DND-41 (cell line): Measurements from ENCODE around the gene MRM1.

ENCODE experiments used
- ATAC-seq: fragments of 200-7000 bp; cut with Tn5 transposase; 3 replicates; pipeline ENCODE4 v1.9.1; 2021; ENCODE audit warnings: low read depth; ENCODE audit not compliant: insufficient read depth
- DNase-seq: peaks from one replicate; pipeline ENCODE4 v3.0.0-alpha.2; 2020
- H2AFZ ChIP-seq: 2 replicates; pipeline ENCODE4 v1.6.0; 2012; ENCODE audit warnings: low read depth, low read length
- H3K27ac ChIP-seq: 2 replicates; pipeline ENCODE4 v1.5.1; 2012; ENCODE audit warnings: low read length, inconsistent platforms
- H3K27me3 ChIP-seq: fragments of 200-600 bp; sonication (generic); 2 replicates; pipeline ENCODE4 v1.6.0; 2012; ENCODE audit warnings: low read length, mild to moderate bottlenecking, inconsistent platforms; ENCODE audit not compliant: insufficient read depth, poor library complexity
- H3K36me3 ChIP-seq: 2 replicates; pipeline ENCODE4 v1.5.1; 2012; ENCODE audit warnings: low read length, inconsistent platforms; ENCODE audit not compliant: insufficient read depth
- H3K4me1 ChIP-seq: 2 replicates; pipeline ENCODE4 v1.5.1; 2012; ENCODE audit warnings: mild to moderate bottlenecking, low read length; ENCODE audit not compliant: insufficient read depth
- H3K4me2 ChIP-seq: 2 replicates; pipeline ENCODE4 v1.6.0; 2012; ENCODE audit warnings: mild to moderate bottlenecking, moderate library complexity, low read length, inconsistent platforms; ENCODE audit not compliant: insufficient read depth
- H3K4me3 ChIP-seq, 2 experiments: fragments of 200-600 bp in 1 of 2; shearing (Covaris generic) in 1 of 2; 2 replicates each; pipeline ENCODE4 v1.5.1; 2012 to 2016; ENCODE audit warnings: inconsistent platforms in 2 of 2, low read length in 2 of 2, mild to moderate bottlenecking in 2 of 2, low read depth in 1 of 2, moderate library complexity in 1 of 2
- H3K79me2 ChIP-seq: 2 replicates; pipeline ENCODE4 v1.6.0; 2012; ENCODE audit warnings: low read length, inconsistent platforms; ENCODE audit not compliant: insufficient read depth
- H3K9ac ChIP-seq: 2 replicates; pipeline ENCODE4 v1.6.0; 2012; ENCODE audit warnings: low read depth, mild to moderate bottlenecking, inconsistent platforms, low read length, moderate library complexity
- H3K9me3 ChIP-seq: 2 replicates; pipeline ENCODE4 v1.5.1; 2012; ENCODE audit warnings: low read length, moderate library complexity, mild to moderate bottlenecking, inconsistent platforms; ENCODE audit not compliant: insufficient read depth, severe bottlenecking
- H4K20me1 ChIP-seq: 2 replicates; pipeline ENCODE4 v1.6.0; 2012; ENCODE audit warnings: low read length; ENCODE audit not compliant: insufficient read depth
- EZH2 ChIP-seq: IDR thresholded peaks from 3 replicates; pipeline ENCODE4 v1.6.1; 2012; ENCODE audit warnings: borderline replicate concordance, low read depth, mild to moderate bottlenecking, moderate library complexity, low read length, inconsistent platforms; ENCODE audit not compliant: severe bottlenecking
- TF ChIP-seq, protein P1 (sequence below): IDR thresholded peaks from 2 replicates; pipeline ENCODE4 v1.5.1; 2012; ENCODE audit warnings: borderline replicate concordance, low read length, moderate library complexity, mild to moderate bottlenecking; ENCODE audit not compliant: poor library complexity, severe bottlenecking; ENCODE audit errors: extremely low read depth

Gene MRM1

DNA sequence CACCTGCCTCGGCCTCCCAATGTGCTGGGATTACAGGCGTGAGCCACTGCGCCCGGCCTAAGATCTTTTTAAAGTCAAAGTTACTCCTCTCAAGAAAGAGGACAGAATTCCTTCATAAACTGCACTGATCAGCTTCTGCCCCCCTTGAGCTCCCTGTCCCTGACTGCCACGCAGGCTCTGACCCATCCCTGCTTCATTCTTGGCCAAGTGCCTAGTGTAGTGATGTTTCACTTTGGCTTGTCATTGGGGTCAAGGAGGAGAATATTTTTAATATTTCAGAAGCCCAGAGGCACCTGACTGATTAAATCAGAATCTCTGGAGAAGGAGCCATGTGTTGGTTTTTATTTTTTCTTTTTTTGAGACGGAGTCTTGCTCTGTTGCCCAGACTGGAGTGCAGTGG, 9.1 kb downstream of the MRM1 start:
- no peak overlapping the region for H3K4me2 ChIP-seq
- H3K79me2 ChIP-seq, result peaks cover 9% of the 10 kb centered on the region; the same call in 1 of the 2 replicates
- no peak overlapping the region for H3K4me3 ChIP-seq
- H3K9me3 ChIP-seq, result no peaks in the 10 kb centered on the region
- H3K27me3 ChIP-seq, result no peaks in the 10 kb centered on the region
- no peak overlapping the region for H2AFZ ChIP-seq
- H3K9ac ChIP-seq, result no peak overlapping the region
- TF ChIP-seq, protein P1, sequence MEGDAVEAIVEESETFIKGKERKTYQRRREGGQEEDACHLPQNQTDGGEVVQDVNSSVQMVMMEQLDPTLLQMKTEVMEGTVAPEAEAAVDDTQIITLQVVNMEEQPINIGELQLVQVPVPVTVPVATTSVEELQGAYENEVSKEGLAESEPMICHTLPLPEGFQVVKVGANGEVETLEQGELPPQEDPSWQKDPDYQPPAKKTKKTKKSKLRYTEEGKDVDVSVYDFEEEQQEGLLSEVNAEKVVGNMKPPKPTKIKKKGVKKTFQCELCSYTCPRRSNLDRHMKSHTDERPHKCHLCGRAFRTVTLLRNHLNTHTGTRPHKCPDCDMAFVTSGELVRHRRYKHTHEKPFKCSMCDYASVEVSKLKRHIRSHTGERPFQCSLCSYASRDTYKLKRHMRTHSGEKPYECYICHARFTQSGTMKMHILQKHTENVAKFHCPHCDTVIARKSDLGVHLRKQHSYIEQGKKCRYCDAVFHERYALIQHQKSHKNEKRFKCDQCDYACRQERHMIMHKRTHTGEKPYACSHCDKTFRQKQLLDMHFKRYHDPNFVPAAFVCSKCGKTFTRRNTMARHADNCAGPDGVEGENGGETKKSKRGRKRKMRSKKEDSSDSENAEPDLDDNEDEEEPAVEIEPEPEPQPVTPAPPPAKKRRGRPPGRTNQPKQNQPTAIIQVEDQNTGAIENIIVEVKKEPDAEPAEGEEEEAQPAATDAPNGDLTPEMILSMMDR, result no peak
- no peak for TF ChIP-seq EZH2
- H3K36me3 ChIP-seq, result peaks cover 8% of the 10 kb centered on the region
- DNase-seq, result no peak
- no peak for ATAC-seq
- no peaks in the 10 kb centered on the region; the same call in 1 of the 2 replicates for H3K4me1 ChIP-seq
- H3K27ac ChIP-seq, result no peak overlapping the region
- peaks cover 13% of the 10 kb centered on the region for H4K20me1 ChIP-seq

DNA sequence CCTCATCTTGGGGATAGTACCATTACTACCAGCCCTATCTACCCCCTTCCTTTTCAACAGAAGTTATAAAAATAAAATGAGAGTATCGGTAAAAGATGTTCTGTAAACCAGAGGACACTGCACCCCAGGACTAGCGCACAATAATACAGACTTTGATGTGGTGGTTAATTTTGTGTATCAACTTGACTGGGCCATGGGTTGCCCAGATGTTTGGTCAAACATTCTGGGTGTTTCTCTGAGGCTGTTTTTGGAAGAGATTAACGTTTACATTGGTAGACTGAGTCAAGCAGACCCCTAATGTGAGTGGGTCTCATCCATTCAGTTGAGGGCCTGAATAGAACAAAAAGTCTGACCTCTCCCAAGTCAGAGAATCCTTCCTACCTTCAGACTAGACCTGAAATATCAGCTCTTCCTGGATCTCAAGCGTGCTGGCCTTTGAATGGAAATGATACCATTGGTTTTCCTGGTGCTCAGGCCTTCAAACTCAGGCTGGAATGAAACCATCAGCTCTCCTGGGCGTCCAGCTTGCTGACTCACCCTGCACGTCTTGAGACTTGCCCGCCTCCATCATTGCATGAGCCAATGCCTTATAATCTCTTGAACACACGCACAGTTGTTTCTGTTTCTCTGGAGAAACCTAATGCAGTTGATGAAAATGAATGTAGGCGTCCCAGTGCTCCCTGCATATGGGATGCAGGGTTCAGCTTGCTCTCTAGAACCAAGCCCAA, 10.1 kb downstream of the MRM1 start:
- peaks cover 9% of the 10 kb centered on the region for H4K20me1 ChIP-seq
- no peak overlapping the region for H3K4me2 ChIP-seq
- no peak overlapping the region for H3K9ac ChIP-seq
- ATAC-seq (no peak), DNase-seq (no peak)
- no peaks in the 10 kb centered on the region for H3K9me3 ChIP-seq
- H3K36me3 ChIP-seq, result peaks cover 8% of the 10 kb centered on the region
- no peak overlapping the region for H3K4me3 ChIP-seq
- no peak overlapping the region for H3K27ac ChIP-seq
- H2AFZ ChIP-seq, result no peak overlapping the region
- no peaks in the 10 kb centered on the region for H3K4me1 ChIP-seq
- H3K79me2 ChIP-seq, result no peaks in the 10 kb centered on the region
- no peaks in the 10 kb centered on the region for H3K27me3 ChIP-seq
- TF ChIP-seq, protein P1, result no peak
- TF ChIP-seq EZH2, result no peak

DNA sequence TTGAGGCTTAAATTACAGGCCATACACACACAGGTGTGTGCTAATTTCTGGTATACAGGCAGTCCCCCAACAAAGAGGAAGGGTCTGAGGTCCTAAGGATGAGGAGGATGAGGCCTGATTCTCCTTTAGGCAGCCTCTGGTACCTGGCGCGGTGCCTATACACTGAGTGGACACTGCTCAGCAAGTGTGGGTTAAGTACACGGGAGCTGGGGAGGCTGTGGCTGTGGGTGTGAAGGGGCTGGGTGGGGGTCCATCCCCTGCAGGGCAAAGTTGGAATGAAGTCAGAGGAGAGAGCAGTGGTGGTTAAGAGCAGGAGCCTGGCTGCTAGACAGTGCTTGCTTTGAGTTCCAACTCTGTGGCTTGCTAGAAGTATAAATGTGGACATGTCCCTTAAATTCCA, 10.9 kb downstream of the MRM1 start:
- Histone ChIP-seq H3K27ac (no peak overlapping the region), H3K4me1 (no peaks in the 10 kb centered on the region), H3K4me3 (no peak overlapping the region), H3K79me2 (no peaks in the 10 kb centered on the region), H3K4me2 (no peak overlapping the region), H3K36me3 (peaks cover 8% of the 10 kb centered on the region), H3K9ac (no peak overlapping the region), H4K20me1 (peaks cover 9% of the 10 kb centered on the region), H3K27me3 (no peaks in the 10 kb centered on the region), H2AFZ (no peak overlapping the region), H3K9me3 (no peaks in the 10 kb centered on the region)
- no peak for DNase-seq
- no peak for TF ChIP-seq EZH2
- no peak for ATAC-seq

DNA sequence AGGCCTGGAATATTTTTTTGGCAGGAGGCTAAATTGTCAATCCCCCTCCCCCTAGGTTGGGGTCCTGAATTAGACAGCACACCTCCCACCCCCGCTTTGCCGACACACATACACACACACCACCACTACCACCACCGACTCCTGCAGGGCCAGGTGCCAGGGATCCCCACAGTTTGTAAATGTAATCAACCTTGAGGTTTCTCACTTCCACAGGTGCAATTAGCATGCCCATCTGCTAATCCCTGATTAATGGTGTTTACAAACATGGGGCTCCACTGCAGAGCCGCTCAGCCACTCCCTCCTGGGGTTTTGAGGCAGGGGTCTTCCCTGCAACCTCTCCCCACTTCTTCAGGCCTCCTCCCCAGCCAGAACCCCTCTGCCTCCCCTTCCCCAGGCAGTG, 11.8 kb downstream of the MRM1 start:
- DNase-seq (no peak), ATAC-seq (no peak)
- no peaks in the 10 kb centered on the region for H3K4me1 ChIP-seq
- H4K20me1 ChIP-seq, result peaks cover 9% of the 10 kb centered on the region
- H3K9ac ChIP-seq, result no peak overlapping the region
- no peak overlapping the region for H3K4me3 ChIP-seq
- no peak overlapping the region for H3K27ac ChIP-seq
- H3K79me2 ChIP-seq, result no peaks in the 10 kb centered on the region
- no peak overlapping the region for H2AFZ ChIP-seq
- no peak overlapping the region for H3K4me2 ChIP-seq
- no peaks in the 10 kb centered on the region for H3K27me3 ChIP-seq
- H3K36me3 ChIP-seq, result peaks cover under 1% of the 10 kb centered on the region; the same call in 1 of the 2 replicates
- no peaks in the 10 kb centered on the region for H3K9me3 ChIP-seq
- TF ChIP-seq EZH2, result no peak
- TF ChIP-seq, protein P1, result no peak
